BJ (cell line): ENCODE measurements around the gene ABHD17C. TPM values are rescaled to one million over a fixed set of nuclear protein-coding genes. Genes with fewer than 3 reads are reported as not detected.

Experiments used
- CTCF ChIA-PET: fragments of 350-600 bp; formaldehyde crosslinking; extraction: SDS; loops from one replicate; lab custom pipeline; 2021; ENCODE audit warnings: antibody characterized with exemption, inconsistent platforms; lab: Yijun Ruan, JAX
- POLR2A ChIA-PET: fragments of 300-600 bp; sonication (Branson Sonifier 250); formaldehyde crosslinking; extraction: SDS; loops from one replicate; lab custom pipeline; 2021; ENCODE audit warnings: antibody characterized with exemption; lab: Charles Lee
- DNase-seq: peaks from one replicate; pipeline ENCODE4 v3.0.0-alpha.2; 2011; ENCODE audit warnings: low read depth
- H3K27me3 ChIP-seq: 2 replicates; pipeline ENCODE4 v1.6.0; 2011; ENCODE audit warnings: low read length; ENCODE audit not compliant: control insufficient read depth, insufficient read depth
- H3K36me3 ChIP-seq: 2 replicates; pipeline ENCODE4 v1.5.1; 2011; ENCODE audit warnings: low read length; ENCODE audit not compliant: control insufficient read depth, insufficient read depth
- H3K4me3 ChIP-seq: 2 replicates; pipeline ENCODE4 v1.5.1; 2011; ENCODE audit warnings: low read depth, mild to moderate bottlenecking, control low read depth, low read length
- CTCF ChIP-seq: IDR thresholded peaks from 2 replicates; pipeline ENCODE4 v1.5.1; 2011; ENCODE audit warnings: low read depth, mild to moderate bottlenecking, control low read depth, inconsistent platforms, low read length, moderate library complexity; ENCODE audit not compliant: insufficient read depth
- polyA plus RNA-seq: library from polyadenylated mRNA; depleted of rRNA; stranded (reverse); fragments of >200 nt; gene quantifications from 2 replicates; pipeline ENCODE4 v1.2.3, GENCODE V29; 2011

Gene ABHD17C
- polyA plus RNA-seq, 1 experiment = 19.2 TPM

GRCh38 chr15:80743189-80743833, 48.2 kb downstream of the ABHD17C start:
- no peak for TF ChIP-seq CTCF
- CTCF ChIA-PET = interaction anchor here (0.9 to 1.7 kb wide), 3 partner anchors 9 to 33 kb away, joined by 3 to 6 read pairs (median 4); no protein-coding TSS in a partner anchor
- Histone ChIP-seq H3K4me3 (no peak overlapping the region), H3K27me3 (no peaks in the 10 kb centered on the region), H3K36me3 (no peaks in the 10 kb centered on the region)
- no peak for DNase-seq
- POLR2A ChIA-PET = no interaction called here

- ChIA-PET POLR2A (interaction anchor here (0.6 to 0.8 kb wide), 3 partner anchors 195 to 289 kb away, joined by 3 to 4 read pairs (median 4); no protein-coding TSS in a partner anchor), CTCF (no interaction called here)
- no peak for TF ChIP-seq CTCF
- H3K27me3 ChIP-seq = no peaks in the 10 kb centered on the region
- no peaks in the 10 kb centered on the region for H3K36me3 ChIP-seq
- no peak for DNase-seq
- no peak overlapping the region for H3K4me3 ChIP-seq
Observed at GRCh38 chr15:80744415-80744814, 49.3 kb downstream of the ABHD17C start.

GRCh38 chr15:80744826-80745225, 49.7 kb downstream of the ABHD17C start:
- H3K4me3 ChIP-seq = no peak overlapping the region
- no peaks in the 10 kb centered on the region for H3K27me3 ChIP-seq
- ChIA-PET CTCF (no interaction called here), POLR2A (interaction anchor here (0.6 to 0.8 kb wide), 3 partner anchors 196 to 289 kb away, joined by 3 to 4 read pairs (median 4); no protein-coding TSS in a partner anchor)
- peak; percentile 69 for DNase-seq
- H3K36me3 ChIP-seq = no peaks in the 10 kb centered on the region; the same call in none of the 2 replicates
- TF ChIP-seq CTCF = no peak

DNA sequence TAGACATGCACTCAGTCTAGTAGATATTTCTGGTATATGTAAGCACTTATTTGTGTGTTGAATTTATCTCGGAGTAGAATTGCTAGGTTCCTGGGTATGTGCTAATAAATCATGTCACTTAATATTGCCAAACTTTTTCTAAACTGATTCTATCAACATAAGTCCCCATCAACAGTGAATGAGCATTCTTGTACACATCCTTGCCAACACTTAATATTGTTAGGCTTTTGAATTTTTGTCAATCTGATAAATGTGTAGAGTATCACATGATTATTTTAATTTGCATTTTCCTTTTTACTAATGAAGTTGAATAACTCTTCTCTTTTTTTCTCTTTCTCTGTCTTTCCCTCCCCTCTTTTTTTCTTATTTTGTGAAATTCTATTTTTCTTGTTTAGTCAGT, 50.8 kb downstream of the ABHD17C start:
- no peak for TF ChIP-seq CTCF
- no peak for DNase-seq
- H3K36me3 ChIP-seq = peaks cover 3% of the 10 kb centered on the region
- H3K4me3 ChIP-seq = no peak overlapping the region
- POLR2A ChIA-PET = no interaction called here
- CTCF ChIA-PET = no interaction called here
- H3K27me3 ChIP-seq = no peaks in the 10 kb centered on the region

- ChIA-PET CTCF (interaction anchor here (1.0 to 1.1 kb wide), 3 partner anchors 19 to 29 kb away, joined by 3 to 4 read pairs (median 3); no protein-coding TSS in a partner anchor), POLR2A (no interaction called here)
- no peak for TF ChIP-seq CTCF
- DNase-seq = no peak
- Histone ChIP-seq H3K36me3 (peaks cover 3% of the 10 kb centered on the region), H3K27me3 (no peaks in the 10 kb centered on the region), H3K4me3 (no peak overlapping the region)
Observed at GRCh38 chr15:80747317-80748053, 52.4 kb downstream of the ABHD17C start.
